Motor neuron (in vitro differentiated cells): Measurements from ENCODE around the gene SLC1A7. TPM values are rescaled to one million over a fixed set of nuclear protein-coding genes. Genes with fewer than 3 reads are reported as not detected.

ENCODE experiments used
- ATAC-seq, 8 experiments: fragments of 200-7000 bp; cut with Tn5 transposase; replicated peaks in 6 of 8; 2 replicates each; pipeline ENCODE4 v1.8.0; 2021; ENCODE audit warnings: mild to moderate bottlenecking in 8 of 8, moderate library complexity in 8 of 8
- H3K27ac ChIP-seq, 2 donors: fragments of 250-450 bp; sonication (Bioruptor Pico); 2 replicates each; pipeline ENCODE4 v1.9.0; 2021; ENCODE audit warnings: antibody characterized with exemption in 2 of 2, mild to moderate bottlenecking in 2 of 2, moderate library complexity in 1 of 2
- H3K4me1 ChIP-seq, 2 donors: fragments of 250-450 bp; sonication (Bioruptor Pico); replicated peaks in 1 of 2; 2 replicates each; pipeline ENCODE4 v1.6.1; 2021; ENCODE audit warnings: antibody characterized with exemption in 2 of 2, mild to moderate bottlenecking in 2 of 2, moderate library complexity in 1 of 2
- H3K4me3 ChIP-seq, 5 donors: fragments of 250-450 bp; sonication (Bioruptor Pico); 2 replicates each; pipeline ENCODE4 v1.9.0; 2021; ENCODE audit warnings: antibody characterized with exemption in 5 of 5, mild to moderate bottlenecking in 5 of 5, moderate library complexity in 4 of 5
- WGBS, 10 experiments: fragments of 450-650 bp; shearing (Covaris generic); methylation state at CpG; one replicate each; pipeline ENCODE4 v1.0.0; 2022; 5-methylcytosine and 5-hydroxymethylcytosine counted together
- in situ Hi-C, 9 experiments: fragments of 400-800 bp; cut with MboI; loops; one replicate each; pipeline ENCODE4 v1.15.0; 2021; ENCODE audit warnings: low sequenced_read_pairs in 9 of 9, low pct_unique_long_range_greater_than_20kb in 2 of 9; ENCODE audit not compliant: unreplicated experiment in 9 of 9
- total RNA-seq, 8 experiments: library from RNA; unstranded; fragments of 300-600 nt; gene quantifications; 2 replicates each; pipeline versions ENCODE4 v1.2.3 to v1.2.4, GENCODE V29; 2022

The SLC1A7 gene
- total RNA-seq, 8 experiments from 2014 or later: 0.05 to 1.8 (median 0.50) TPM

DNA sequence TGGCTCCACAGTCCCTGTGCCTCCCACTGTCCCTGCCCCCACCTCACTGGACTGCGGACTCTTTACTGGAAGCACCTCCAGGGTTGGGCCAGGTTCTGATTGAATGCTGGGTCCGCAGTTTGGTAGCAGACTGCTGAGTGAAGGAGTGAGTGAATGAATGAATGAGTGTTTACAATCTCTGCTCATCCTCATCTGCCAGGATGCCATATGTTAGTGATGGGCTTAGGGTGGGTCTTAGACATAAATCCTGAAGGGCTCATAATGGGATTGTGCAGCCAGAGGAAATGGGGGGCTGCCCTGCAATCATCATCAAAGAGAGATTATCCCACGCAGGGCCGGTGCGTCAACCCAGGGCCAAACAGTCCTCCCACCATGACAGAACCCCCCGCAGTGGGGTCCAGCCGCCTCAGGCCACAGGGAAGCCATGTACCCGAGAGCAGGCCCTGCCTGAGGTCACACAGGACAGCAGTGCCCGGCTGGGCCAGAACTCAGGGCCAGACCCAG lies 26.1 kb downstream of the SLC1A7 start:
- Histone ChIP-seq H3K4me1 (peaks cover 19 to 24% of the 10 kb centered on the region in 2 donors), H3K4me3 (no peak overlapping the region), H3K27ac (no peak overlapping the region)
- ATAC-seq: peak in 1 of 8 experiments; percentile 18
- WGBS, 10 experiments: 82 to 100% (median 94%) methylated on average over 1 to 9 of the region's 9 CpGs; no CpG with 5 or more reads in 6 of the 10 experiments
- in situ Hi-C loops: no loop called here

DNA sequence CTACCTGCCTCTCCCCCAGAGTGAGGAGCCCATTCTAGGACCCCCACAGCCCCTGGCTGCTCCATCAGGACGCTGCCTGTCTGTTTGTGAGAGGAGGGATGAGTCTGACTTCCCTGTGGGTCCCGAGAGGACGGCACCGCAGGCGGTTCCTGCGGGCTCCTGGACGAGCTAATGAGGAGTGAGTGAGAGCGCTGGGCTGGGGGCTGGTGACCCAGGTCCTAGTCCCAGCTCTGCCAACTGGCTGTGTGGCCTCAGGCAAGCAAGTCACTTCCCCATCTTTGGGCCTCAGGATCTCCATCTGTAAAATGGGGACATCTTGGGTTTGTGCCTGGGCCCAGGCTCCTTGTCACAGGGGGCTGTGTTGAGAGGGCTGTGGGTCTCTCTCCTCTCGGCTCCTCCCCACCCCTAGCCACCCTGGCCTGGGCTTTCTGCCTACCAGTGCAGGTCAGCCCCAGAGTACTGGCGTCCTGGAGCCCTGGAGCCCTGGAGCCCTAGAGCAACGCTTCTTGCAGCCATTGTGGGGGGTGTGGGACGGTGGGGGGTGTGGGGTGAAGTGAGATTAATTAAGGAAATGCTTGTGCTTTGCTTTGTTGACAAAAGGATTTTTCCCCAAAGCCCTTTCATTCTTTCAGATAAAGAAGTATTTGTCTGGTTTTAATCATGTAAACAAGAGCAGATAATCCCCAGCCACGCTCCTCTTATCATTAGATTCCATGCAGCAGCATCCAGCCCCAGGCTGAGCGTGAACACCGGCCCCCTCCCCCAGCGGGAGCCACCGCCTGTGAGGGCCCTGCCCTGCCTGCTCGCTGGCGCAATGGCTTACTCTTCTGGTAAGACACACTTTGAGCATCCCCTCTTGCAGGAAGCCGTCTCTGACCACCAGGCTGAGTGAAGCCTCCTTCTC lies 26.8 kb downstream of the SLC1A7 start:
- WGBS, 10 experiments: 46 to 82% (median 65%) methylated on average over 3 to 10 of the region's 20 CpGs; no CpG with 5 or more reads in 4 of the 10 experiments
- Histone ChIP-seq H3K4me3 (no peak overlapping the region), H3K27ac (no peak overlapping the region), H3K4me1 (peaks cover 14 to 26% of the 10 kb centered on the region in 2 donors)
- in situ Hi-C loops: no loop called here
- ATAC-seq: peak in 6 of 8 experiments; percentile 76 to 83 (median 78)

DNA sequence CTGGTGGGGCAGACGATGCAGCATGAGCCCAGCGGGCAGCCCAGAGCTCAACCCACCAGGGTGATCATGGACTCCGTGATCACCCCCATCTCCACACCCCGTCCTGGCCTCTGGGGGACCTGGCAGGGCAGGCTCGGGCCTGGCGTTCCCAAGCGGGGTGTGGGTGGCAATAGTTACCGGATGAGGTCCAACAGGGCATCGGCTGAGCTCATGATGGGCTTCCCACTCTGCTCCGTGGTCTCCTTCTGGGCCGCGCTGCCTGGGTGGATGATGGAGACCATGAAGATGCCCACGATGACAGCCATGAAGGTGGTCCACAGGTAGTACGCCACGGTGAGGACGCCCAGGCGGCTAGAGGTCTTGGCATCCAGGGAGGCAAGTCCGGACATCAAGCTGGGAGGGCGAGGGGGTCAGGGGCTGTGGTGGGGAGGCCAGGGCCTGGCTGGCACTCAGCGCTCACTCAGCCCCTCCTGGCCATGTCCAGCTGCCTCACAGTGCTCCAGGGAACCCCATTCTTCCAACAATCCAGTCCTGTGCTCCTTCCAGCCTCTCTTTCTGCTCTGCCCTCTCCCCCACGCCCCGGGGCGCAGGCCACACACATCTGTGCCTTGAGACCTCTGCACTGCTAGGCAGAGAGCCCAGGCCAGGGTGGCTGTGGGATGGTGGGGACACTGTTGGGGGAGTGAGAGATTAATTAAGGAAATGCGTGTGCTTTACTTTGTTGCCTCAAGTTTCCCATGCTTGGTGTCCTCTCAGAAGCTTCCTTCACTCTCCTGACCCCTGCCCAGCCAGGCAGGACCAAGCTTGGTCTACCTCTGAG lies 27.6 kb downstream of the SLC1A7 start:
- 92 to 100% (median 98%) methylated on average over 1 to 7 of the region's 24 CpGs; no CpG with 5 or more reads in 6 of the 10 experiments for WGBS, 10 experiments
- no peak for ATAC-seq
- Histone ChIP-seq H3K27ac (no peak overlapping the region), H3K4me3 (no peak overlapping the region), H3K4me1 (peaks cover 9 to 24% of the 10 kb centered on the region in 2 donors)
- in situ Hi-C loops: no loop called here

DNA sequence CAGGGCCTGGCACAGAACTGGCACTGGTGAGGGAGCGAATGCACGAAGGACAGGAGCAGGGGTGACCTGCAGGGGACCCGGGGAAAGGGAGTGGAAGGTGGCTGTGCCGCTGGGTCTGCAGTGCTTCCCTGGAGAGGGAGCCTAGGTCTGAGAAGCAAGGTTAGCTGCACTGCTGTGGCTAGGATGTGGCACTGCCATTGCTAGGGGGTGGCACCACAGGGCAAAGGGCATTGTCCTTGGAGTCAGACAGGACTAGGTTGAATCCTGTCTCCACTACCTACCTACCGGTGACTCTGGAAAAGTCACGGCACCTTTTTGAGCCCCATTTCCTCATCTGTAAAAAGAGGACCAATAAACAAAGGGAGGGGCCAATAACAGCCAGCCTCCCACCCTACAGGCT lies 28.3 kb downstream of the SLC1A7 start:
- Histone ChIP-seq H3K4me1 (peaks cover 12 to 27% of the 10 kb centered on the region in 2 donors), H3K27ac (no peak overlapping the region), H3K4me3 (no peak overlapping the region)
- WGBS, 10 experiments: 93 to 100% (median 100%) methylated on average over 1 to 3 of the region's 6 CpGs; no CpG with 5 or more reads in 7 of the 10 experiments
- ATAC-seq: no peak
- in situ Hi-C loops: no loop called here

DNA sequence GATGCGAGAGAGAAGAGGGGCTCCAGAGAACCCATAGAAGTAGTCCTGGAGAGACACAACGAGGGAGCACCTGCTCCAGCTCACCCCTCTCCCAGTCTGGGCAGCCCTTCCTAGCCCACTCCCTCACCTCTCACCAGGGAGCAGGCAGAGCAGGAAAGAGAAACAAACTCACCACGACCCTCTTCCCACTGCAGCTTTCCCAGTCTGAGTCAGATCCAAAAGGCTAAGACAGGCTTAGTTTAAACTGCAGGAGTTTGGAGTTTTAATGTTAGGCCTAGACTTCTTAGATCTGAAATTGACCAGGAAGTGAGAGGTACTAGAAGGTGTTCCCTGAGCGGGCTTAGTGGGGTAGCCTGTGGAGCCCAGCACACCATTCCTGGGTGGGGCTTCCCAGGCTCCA lies 29.6 kb downstream of the SLC1A7 start:
- WGBS, 10 experiments: 58 to 100% (median 76%) methylated on average over 1 to 4 of the region's 4 CpGs; no CpG with 5 or more reads in 4 of the 10 experiments
- no peak overlapping the region for H3K4me3 ChIP-seq
- in situ Hi-C loops: no loop called here
- no peak overlapping the region for H3K27ac ChIP-seq
- no peak for ATAC-seq
- H3K4me1 ChIP-seq: peaks cover 15 to 30% of the 10 kb centered on the region in 2 donors

DNA sequence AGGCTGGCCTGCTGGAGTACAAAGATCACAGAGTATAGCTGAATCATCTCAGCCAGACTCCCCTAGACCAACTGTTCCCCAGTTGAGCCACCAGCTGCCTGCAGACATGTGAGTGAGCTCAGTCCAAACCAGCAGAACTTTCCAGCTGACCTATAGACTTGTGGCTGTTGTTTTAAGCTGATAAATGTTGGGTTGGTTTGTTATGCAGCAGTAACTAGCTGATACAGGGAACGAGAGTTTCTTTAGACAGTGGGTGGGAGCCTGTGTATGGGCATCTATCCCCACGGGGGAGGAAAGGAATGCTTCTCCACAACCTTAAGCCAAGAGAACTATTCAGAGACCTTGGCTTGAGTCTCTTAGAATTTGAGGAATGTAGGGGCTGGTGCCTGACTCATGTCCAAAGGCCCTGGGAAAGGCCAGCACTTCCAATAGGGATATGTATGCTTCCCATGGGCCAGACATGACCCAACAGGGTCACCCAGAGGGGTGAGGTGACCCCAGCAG lies 30.1 kb downstream of the SLC1A7 start:
- Histone ChIP-seq H3K4me3 (no peak overlapping the region), H3K27ac (no peak overlapping the region), H3K4me1 (peaks cover 15 to 30% of the 10 kb centered on the region in 2 donors)
- in situ Hi-C loops: no loop called here
- ATAC-seq: no peak
- 60 to 100% (median 100%) methylated on average over 1 to 2 of the region's 2 CpGs; no CpG with 5 or more reads in 5 of the 10 experiments for WGBS, 10 experiments

DNA sequence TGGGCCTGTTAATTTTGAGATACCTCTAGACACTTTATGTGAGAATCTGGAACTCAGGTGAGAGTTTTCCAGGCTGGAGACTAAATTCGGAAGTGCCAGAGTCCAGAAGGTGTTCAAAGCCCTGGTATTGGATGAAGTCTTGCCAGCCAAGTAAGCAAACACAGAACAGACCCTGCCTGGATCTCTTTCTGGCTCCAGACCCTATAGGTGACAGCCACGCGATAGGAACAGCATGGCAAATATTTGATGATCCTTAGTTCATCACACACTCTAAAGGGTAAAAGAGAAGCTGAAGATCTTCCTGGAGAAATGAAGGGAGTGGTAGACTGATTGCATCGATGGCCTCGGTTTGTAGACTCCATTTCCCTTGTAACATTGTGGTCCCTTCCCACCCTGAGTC lies 30.7 kb downstream of the SLC1A7 start:
- WGBS, 10 experiments: 0 to 93% (median 70%) methylated on average over 1 to 5 of the region's 5 CpGs; no CpG with 5 or more reads in 4 of the 10 experiments
- ATAC-seq: no peak
- H3K4me3 ChIP-seq: no peak overlapping the region
- no peak overlapping the region for H3K27ac ChIP-seq
- in situ Hi-C loops: no loop called here
- peaks cover 15 to 30% of the 10 kb centered on the region in 2 donors for H3K4me1 ChIP-seq

DNA sequence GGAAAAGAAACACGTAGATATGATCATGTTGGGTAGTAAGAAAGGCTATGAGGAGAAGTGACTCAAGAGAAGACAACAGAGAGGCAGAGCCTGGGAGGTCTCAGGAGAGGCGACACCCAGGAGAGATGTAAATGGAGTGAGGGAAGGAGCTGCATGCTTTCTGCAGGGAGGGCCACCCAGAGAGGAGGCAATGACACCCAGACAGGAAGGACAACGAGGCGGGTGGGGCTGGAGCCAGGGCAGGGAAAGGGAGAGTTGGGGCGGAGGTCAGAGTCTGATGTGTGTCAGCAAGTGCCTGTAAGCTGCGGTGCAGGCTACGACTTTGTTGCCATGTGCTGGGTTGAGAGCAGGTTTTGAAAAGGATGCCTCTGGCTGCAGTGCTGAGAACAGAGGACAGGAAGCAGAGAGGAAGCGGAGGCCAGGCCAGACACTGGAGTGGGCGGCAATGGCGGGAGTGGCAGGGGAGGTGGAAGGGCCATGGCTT lies 31.3 kb downstream of the SLC1A7 start:
- 0 to 92% (median 79%) methylated on average over 2 to 7 of the region's 10 CpGs; no CpG with 5 or more reads in 4 of the 10 experiments for WGBS, 10 experiments
- in situ Hi-C loops: no loop called here
- Histone ChIP-seq H3K27ac (no peak overlapping the region), H3K4me1 (peaks cover 12 to 27% of the 10 kb centered on the region in 2 donors), H3K4me3 (no peak overlapping the region)
- ATAC-seq: peak in 7 of 8 experiments; percentile 21 to 87 (median 26)

DNA sequence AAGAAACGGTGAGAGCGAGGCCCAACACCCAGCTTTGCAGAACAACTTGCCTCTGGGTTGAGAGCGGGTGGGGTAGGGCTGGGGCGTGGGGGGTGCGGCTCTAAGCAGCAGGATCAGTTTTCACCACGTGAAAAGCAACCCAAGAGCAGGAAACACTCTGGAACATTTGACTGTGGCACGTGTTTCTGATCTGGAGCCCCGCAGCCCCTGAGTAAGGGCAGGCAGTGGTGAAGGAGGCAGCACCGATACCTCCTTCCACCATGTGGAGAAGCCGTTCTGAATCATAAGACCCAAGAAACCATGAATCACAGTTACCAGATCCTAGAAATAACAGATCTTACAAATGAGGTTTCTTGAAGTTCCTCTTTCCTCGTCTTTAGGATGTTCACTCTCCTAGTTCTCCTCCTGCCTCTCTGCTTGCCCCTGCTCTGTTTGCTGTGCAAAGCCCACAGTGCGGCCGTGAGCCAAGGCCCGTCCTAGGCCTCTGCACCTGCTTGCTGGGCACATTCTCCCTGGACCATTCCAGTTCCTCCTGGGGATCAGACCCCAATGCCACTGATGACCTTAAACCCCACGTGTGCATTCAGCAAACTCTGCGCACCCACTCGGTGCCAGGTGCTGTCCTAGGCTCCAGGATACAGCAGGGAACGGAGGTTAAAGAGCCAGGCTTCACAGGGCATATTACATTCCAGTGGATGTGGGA lies 31.9 kb downstream of the SLC1A7 start:
- peaks cover 8 to 21% of the 10 kb centered on the region in 2 donors for H3K4me1 ChIP-seq
- no peak overlapping the region for H3K4me3 ChIP-seq
- WGBS, 10 experiments: 0 to 100% (median 73%) methylated on average over 1 to 14 of the region's 18 CpGs; no CpG with 5 or more reads in 1 of the 10 experiments
- H3K27ac ChIP-seq: no peak overlapping the region
- in situ Hi-C loops: no loop called here
- ATAC-seq: peak in 3 of 8 experiments; percentile 57 to 77 (median 58)

DNA sequence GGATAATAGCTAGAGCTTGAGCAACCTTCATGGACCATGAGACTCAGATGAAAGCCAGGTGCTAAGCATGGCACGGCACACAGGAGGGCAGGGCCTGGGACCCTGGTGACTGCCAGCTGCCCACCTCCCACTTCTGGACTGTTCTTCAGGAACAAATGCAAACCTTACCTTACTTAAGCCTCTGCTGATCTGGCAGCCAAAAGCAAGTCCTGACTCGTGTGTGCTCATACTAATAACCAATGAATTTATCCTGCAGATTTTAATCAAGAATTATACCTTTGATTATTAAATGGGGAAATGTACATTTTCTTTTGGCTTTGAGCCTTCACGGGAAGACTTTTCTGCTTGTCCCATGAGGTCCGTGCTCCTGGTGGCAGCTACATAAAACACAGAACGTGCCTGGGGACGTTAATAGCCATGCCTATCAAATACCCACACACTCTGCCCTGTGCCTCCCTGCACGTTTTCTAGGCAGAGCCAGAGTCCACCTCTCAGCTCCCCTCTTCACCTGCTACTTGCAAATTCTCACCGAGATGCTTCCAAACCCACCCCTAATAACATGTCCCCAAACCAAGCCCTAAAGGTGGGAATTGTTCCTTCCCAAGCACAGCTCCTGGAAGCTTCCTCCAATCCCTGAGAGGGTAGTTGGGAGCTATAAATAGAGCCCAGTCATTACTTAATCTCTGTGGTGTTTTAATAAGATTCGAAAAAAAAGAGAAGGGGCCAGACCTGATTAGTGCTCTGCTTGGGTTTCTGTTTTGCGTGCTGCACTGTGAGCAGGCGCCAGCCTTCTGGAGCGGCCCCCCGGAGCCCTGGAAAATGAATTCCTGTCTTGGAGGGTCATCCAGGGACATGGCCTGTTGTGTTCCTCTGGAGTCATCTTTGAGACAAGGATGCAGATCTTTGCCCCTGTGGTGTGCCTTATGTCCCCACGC lies 33.5 kb downstream of the SLC1A7 start:
- H3K4me3 ChIP-seq: no peak overlapping the region
- ATAC-seq: peak in 5 of 8 experiments; percentile 60 to 80 (median 71)
- no peak overlapping the region for H3K27ac ChIP-seq
- peaks cover 12 to 27% of the 10 kb centered on the region in 2 donors for H3K4me1 ChIP-seq
- in situ Hi-C loops: no loop called here
- 0 to 89% (median 78%) methylated on average over 1 to 12 of the region's 14 CpGs; no CpG with 5 or more reads in 1 of the 10 experiments for WGBS, 10 experiments

DNA sequence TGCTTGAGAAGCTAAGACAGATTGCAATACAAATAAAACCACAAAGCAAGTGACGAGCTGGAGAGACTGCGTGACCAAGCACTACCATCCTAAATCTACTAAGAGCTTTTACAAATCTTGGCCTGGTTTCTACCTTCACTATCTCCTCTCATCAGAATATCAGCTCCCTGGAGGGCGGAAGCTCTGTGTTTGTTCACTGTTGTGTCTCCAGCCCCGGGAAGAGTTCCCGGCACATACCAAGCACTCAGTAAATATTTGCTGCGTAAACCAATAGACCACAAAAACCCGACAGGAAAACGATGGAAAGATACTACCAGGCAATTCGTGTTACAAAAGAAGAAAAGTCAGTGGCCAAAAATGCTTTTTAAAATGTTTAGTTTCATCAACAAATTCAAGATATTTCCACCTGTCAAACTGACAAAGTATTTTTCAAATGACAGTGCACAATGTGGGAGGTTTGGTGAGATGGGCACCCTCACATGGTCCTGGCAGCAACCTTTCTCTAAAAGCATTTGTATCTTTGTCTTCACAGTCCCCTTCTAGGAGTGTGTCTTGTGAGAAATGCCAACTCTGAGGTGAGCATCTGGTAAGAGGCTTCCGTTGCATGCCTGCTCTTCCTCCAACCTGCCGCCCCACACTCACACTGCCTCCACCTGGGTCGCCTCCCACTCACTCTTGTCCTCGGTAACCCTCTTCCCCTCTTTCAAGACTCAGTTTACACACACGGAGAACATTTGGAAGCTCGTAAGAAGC lies 34.7 kb downstream of the SLC1A7 start:
- no peak overlapping the region for H3K4me3 ChIP-seq
- ATAC-seq: peak in 1 of 8 experiments; percentile 12
- WGBS, 10 experiments: 4 to 100% (median 85%) methylated on average over 2 to 15 of the region's 15 CpGs
- H3K4me1 ChIP-seq: peaks cover 12 to 27% of the 10 kb centered on the region in 2 donors
- in situ Hi-C loops: no loop called here
- no peak overlapping the region for H3K27ac ChIP-seq
